HG03521 (cell line): ENCODE measurements around the gene APOBEC3H.

Source experiments
- ATAC-seq: cut with Tn5 transposase; IDR thresholded peaks from one replicate; pipeline ENCODE4 v1.9.1; 2021; ENCODE audit warnings: mild to moderate bottlenecking, moderate library complexity; ENCODE audit not compliant: unreplicated experiment

Gene APOBEC3H

GRCh38 chr22:39108487-39108886, 11.4 kb downstream of the APOBEC3H start:
- ATAC-seq: no peak

- no peak for ATAC-seq
Measured at GRCh38 chr22:39109361-39109760, 12.3 kb downstream of the APOBEC3H start.

GRCh38 chr22:39110631-39111561, 13.9 kb downstream of the APOBEC3H start:
- ATAC-seq: no peak

GRCh38 chr22:39114112-39114511, 17.1 kb downstream of the APOBEC3H start:
- ATAC-seq: no peak

- no peak for ATAC-seq
Measured at GRCh38 chr22:39115570-39115969, 18.5 kb downstream of the APOBEC3H start.

GRCh38 chr22:39115977-39116621, 19.1 kb downstream of the APOBEC3H start:
- no peak for ATAC-seq

- ATAC-seq: peak; percentile 37
Measured at GRCh38 chr22:39117585-39118191, 20.6 kb downstream of the APOBEC3H start.

GRCh38 chr22:39120983-39121382, 23.9 kb downstream of the APOBEC3H start:
- no peak for ATAC-seq

- ATAC-seq: no peak
Measured at GRCh38 chr22:39122772-39123470, 25.9 kb downstream of the APOBEC3H start.

- ATAC-seq: no peak
Measured at GRCh38 chr22:39123751-39124581, 26.9 kb downstream of the APOBEC3H start.

GRCh38 chr22:39125622-39126021, 28.6 kb downstream of the APOBEC3H start:
- no peak for ATAC-seq

- ATAC-seq: no peak
Measured at GRCh38 chr22:39128508-39128907, 31.5 kb downstream of the APOBEC3H start.

- no peak for ATAC-seq
Measured at GRCh38 chr22:39129081-39129480, 32.0 kb downstream of the APOBEC3H start.

GRCh38 chr22:39129746-39130145, 32.7 kb downstream of the APOBEC3H start:
- ATAC-seq: no peak

GRCh38 chr22:39130152-39130704, 33.2 kb downstream of the APOBEC3H start:
- ATAC-seq: no peak

GRCh38 chr22:39130892-39131855, 34.1 kb downstream of the APOBEC3H start:
- ATAC-seq: no peak

- no peak for ATAC-seq
Measured at GRCh38 chr22:39132281-39132680, 35.2 kb downstream of the APOBEC3H start.

GRCh38 chr22:39132871-39133524, 36.0 kb downstream of the APOBEC3H start:
- ATAC-seq: no peak
